ENCODE data around the gene HAUS1.
"Not testable (repeated sequence)": the region's sequence is repeated elsewhere in the genome, so short reads cannot be mapped to it uniquely, and the experiment has no call there.

Gene HAUS1

DNA sequence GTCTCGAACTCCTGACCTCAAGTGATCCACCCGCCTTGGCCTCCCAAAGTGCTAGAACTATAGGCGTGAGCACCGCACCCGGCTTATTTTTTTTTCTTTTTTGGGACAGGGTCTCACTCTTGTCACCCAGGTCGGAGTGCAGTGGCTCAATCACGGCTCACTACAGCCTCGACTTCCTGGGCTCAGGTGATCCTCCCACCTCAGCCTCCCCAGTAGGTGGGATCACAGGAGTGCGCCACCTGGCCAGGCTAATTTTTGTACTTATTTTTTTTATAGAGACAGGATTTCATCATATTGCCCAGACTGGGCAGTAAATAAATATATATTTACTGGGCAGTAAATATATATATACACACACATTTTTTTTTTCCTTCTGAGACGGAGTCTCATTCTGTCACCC, 8.7 kb upstream of the HAUS1 start:
- no peak for DNase-seq

DNA sequence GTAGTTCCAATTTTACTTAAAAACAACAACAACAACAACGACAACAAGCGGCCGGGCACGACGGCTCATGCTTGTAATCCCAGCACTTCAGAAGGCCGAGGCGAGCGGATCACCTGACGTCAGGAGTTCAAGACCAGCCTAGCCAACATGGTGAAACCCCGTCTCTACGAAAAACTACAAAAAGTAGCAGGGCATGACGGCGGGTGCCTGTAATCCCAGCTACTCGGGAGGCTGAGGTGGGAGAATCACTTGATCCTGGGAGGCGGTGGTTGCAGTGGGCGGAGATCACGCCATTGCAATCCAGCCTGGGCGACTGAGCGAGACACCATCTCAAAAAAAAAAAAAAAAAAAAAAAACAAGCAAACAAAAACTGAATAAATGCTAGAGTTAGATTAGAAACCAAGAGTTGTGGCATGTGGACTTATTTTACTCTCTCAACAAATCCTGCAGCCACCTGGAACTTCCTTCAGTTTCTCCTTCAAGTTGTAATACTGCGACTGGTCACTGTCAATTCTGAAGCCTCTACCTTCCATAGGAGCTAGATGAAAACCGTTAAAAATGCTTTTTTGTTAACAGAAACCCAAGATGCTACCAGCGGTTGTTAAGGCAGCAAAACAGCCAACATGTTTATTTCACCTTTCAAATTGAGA, 7.4 kb upstream of the HAUS1 start:
- no peak for DNase-seq

DNA sequence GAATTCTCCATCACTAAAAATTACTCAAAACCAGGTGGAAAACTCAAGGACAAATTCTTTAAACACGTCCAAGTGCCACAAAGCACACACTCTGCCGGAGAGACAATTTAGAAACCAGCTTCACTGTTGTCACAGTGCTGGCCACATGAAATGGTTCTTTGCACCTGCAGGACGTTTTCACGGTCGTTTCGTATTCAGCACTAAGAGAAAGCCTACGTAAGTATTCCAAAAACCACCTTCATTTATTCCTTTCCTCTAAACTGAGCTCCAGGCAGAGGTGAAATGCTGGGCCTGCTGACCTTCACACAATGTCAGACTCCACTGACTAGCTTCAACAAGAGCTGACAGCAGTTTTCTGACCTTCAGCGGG, 6.8 kb upstream of the HAUS1 start:
- no peak for DNase-seq

DNA sequence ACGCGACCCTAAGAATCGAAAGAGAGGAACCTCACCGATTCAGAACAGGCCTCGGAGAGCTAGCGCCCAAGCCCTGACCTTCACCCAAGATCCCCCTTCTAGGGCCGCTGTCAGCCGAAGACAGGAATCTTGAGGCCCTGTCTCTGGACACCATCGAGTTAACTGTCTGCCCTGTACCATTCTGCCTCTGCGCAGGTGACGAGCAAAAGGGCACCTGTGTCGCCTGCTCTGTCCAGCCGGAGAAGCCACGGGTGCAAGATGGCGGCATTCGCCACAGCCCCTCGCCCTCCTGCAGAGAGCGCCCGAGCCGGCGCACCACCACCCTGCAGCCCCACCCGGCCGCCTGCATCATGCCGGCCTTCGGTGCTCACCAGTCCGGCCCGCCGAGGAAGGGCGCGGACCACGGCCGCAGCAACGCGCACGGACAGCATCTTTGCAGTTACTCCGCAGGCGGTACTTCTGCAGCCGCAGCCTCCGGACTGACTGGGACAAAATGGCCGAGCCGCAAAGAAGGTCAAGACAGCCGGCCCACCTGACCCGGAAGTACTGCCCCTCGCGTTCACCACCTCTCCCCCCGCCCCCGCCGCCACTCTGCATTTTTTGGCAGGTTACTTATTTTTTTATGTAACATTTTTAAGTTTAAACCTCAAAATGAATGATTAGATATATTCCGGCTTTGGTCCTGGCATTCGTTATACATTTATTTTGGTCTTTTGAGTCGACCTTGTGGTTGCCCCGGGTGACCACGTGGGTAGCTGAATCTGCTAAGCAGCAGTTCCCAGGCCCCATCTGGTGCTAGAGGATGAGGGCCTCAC, 6.2 kb upstream of the HAUS1 start, which contains the start of gene ATP5F1A:
TSS of gene ATP5F1A (minus strand) at position 496 of the 815 bp plus-strand sequence. CDS start at position 431, 65 bp downstream.
- DNase-seq = peak; percentile 70

DNA sequence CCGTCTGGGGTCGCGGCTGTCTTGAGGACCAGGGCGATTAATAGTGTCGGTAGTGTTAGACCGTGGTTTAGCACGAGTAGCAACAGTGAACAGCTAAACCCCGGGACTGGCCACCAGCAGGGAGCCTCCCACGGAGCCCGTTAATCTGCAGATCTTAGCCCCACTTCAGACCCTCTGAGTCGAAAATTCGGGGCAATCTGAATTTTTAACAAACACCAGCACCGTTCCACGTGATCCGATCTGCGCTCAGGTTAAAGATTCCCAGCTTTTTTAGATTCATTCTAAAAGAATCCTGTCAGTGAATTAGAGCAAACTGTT, 5.6 kb upstream of the HAUS1 start:
- no peak for DNase-seq

DNA sequence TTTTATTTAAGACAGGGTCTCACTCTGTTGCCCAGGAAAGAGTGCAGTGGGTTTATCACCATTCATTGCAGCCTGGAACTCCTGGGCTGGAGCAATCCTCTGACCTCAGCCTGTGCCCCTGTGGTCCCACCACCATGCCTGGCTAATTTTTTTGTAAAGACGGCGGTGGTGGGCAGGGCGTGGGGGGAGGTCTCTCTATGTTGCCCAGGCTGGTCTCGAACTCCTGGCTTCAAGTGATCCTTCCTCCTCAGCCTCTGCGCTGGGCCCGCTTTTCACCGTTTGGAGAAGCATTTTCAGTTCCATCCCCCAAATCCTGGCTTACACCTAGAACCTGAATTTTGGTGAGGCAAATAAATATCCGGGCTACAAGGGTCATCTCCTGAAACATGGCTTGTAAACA, 4.7 kb upstream of the HAUS1 start:
- no peak for DNase-seq

DNA sequence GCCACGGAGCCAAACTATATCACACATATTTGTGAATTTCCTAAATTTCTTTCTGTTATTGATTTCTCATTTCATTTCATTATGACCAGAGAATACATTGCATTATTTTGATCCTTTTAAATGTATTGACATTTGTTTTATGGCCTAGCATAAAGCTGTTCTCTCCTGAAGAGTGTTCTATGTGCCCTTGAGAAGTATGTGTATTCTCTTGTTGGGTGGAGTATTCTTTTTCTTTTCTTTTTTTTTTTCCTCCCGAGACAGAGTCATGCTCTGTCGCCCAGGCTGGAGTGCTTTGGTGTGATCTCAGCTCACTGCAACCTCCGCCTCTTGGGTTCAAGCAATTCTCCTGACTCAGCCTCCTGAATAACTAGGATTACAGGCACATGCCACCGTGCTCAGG, 5.2 kb downstream of the HAUS1 start:
- no peak for DNase-seq

DNA sequence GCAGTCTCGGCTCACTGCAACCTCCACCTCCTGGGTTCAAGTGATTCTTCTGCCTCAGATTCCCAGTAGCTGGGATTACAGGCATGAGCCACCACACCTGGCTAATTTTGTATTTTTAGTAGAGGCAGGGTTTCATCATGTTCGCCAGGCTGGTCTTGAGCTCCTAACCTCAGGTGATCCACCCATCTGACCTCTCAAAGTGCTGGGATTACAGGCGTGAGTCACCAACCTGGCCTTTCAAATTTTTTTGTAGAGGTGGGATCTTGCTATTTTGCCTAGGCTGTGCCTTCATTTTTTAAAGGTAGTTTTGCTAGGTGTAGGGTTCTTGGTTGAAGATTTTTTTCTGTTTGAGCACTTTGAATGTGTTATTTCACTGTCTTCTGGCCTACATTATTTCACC, 6.2 kb downstream of the HAUS1 start:
- no peak for DNase-seq

DNA sequence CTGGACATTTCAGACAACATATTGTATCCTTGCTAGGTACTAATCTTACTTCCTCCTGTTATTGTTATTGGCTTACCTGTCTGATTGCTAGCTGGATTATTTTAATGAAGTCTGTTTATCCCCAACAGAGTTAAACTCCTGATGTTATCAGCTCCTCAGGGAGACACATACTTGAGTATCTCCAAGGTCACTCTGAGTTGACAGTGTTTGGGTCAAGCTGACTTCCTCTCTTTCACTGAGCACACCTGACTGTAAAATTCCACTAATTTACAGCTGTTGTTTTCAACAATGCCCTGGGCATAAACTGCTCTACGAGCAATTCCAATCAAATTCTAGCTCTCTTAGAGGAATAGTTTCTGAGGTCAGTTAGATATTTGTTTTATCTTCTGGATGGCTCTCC, 9.6 kb downstream of the HAUS1 start:
- DNase-seq = no peak

DNA sequence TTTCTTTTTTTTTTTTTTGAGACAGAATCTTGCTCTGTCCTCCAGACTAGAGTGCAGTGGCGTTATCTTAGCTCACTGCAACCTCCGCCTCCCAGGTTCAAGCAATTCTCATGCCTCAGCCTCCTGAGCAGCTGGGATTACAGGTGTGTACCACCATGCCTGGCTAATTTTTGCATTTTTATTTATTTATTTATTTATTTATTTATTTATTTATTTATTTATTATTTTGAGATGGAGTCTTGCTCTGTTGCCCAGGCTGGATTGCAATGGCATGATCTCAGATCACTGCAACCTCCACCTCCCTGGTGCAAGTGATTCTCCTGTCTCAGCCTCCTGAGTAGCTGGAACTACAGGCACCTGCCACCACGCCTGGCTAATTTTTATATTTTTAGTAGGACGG, 22.4 kb downstream of the HAUS1 start:
- DNase-seq = not testable (repeated sequence)

DNA sequence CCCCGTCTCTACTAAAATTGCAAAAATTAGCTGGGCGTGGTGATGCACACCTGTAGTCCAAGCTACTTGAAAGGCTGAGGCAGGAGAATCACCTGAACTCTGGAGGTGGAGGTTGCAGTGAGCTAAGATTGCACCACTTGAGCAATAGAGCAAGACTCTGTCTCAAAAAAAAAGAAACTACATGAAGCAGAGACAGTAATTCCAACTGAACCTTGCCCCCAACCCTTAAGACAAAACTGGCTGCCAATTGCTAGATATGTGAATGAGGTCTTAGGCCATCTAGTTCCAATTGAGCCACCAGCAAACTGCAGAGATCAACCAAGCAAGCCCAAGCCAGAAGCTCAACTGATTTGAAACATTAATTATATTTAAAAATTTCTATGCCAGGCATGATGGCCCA, 25.9 kb downstream of the HAUS1 start:
- no peak for DNase-seq

DNA sequence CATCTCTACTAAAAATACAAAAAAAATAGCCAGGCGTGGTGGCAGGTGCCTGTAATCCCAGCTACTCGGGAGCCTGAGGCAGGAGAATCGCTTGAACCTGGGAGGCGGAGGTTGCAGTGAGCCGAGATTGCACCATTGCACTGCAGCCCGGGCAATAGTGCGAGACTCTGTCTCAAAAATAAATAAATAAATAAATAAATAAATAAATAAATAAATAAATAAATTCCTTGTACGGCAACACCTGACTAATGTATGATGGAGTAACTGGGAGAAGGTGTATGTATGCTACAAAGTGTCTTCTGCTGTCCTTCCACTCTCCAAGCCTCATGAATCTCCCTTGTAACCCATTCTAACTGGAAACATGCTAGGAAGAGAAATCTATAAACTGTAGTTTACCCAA, 26.4 kb downstream of the HAUS1 start:
- DNase-seq = not testable (repeated sequence)

DNA sequence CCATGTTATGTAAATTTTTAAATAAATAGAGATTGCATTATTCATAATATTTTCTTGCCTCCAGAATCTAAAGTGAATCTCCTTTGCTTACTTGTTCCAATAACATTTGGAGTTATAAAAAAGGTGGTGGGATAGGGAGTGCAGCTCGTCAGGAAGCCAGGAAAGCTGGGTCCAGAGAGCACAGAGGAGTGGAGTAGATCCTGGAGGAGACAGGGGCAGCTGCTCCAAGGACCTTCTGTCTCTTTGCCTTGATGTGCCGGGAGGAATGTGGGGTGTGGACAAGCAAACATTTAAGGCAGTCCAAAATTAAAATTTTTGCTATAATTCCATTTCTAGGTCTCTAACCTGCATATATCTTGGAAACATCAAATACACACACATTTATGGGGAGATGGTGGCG, 29.3 kb downstream of the HAUS1 start:
- DNase-seq = no peak

DNA sequence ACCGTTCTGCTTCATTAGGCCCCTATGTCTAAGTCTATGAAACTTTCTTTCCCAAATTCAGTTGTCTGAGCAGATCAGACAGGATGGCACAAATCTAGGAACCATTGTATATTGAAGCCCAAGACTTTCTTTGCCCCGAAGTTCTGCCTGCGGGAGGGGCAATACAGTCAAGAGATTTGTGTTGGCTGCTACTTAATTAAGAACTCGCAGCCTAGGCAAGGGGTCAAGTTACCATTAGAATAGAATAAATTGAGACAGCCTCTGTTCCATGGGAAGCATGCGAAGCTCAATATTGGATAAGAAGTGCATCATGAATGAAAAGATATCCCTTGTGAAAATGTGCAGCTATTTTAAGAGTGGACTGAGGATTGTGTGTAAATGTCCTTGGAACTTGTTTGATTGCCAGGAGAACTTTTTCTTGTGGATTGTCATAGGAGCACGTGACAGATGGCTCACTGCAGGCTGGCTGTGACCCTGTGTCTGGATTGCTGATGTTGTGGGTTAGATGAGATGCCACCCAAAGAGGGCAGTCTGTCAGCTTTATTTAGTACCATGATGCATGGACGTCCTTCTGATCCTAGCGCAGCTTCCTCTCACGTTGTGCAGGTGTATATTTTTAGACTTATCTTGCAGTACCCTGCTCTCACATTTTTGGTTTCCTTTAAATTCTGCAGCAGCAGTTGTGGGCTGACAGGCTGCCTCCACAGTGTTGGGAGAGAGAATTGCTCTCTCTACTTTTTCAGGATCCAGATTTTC, 30.9 kb downstream of the HAUS1 start:
- DNase-seq = no peak

DNA sequence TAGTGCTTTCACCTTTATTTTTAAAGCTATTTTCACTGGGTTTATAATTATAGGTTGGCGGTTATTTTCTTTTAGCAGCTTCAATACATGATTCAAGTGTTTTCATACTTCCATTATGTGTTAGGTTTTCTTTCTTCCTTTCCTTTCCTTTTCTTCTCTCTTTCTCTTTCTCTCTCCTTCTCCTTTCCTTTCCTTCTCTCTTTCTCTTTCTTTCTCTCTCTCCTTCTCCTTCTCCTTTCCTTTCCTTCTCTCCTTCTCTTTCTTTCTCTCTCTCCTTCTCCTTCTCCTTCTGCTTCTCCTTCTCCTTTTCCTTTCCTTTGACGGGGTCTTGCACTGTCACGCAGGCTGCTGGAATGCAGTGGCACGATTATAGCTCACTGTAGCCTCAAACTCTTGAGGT, 36.0 kb downstream of the HAUS1 start:
- DNase-seq = no peak

DNA sequence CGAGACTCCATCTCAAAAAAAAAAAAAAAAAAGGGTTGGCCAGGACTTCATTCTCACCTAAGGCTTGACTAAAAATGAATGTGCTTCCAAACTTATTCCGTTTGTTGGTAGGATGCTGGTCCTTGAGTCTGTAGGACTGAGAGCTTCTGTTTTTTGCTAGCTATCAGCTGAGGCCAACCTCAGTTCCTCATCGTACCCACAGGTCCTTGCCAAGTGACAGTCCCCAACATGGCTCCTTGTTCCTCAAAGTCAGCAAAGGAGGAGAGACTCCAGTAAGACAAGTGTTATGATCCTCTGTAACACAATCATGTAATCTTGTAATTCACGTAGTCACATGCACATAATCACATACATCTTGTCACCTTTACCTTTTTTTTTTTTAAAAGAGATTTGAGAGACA, 37.0 kb downstream of the HAUS1 start:
- DNase-seq = no peak

DNA sequence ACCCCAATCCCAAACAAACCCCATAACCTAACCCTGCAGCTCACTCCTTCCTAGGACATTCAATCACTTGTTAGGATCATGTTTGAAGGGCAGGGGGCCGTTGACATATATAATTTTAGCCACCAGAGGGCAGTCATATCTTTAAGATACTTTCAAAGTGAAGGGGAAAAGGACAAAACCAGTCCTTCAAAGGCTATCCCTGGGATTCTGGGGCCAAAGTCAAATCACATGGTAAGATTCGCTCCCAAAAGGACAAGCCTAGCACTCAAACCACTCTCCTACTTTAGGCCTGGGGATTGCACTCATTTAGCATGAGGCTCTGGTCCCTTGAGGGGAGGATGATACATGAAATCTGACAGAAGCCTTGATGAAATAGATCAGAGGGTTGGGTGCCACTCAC, 44.6 kb downstream of the HAUS1 start:
- peak; percentile 8 for DNase-seq

DNA sequence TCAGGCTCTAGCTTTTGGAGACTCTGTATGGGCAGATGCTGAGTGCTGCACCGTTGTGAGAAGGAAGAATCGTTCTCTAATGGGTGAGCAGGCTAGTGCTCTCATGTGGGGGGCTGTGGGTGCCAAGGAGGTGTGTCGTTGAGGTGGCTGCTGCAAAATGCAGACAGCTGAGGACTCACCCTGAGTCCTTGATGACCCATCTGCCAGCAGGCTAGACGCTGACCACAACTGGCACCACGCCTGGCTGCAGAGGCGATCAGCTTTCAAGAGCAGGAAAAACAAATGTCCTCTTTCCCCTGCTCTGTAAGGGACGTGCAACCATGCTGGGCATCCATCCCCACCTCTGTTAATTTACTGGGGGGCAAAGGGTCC, 48.2 kb downstream of the HAUS1 start:
- no peak for DNase-seq

DNA sequence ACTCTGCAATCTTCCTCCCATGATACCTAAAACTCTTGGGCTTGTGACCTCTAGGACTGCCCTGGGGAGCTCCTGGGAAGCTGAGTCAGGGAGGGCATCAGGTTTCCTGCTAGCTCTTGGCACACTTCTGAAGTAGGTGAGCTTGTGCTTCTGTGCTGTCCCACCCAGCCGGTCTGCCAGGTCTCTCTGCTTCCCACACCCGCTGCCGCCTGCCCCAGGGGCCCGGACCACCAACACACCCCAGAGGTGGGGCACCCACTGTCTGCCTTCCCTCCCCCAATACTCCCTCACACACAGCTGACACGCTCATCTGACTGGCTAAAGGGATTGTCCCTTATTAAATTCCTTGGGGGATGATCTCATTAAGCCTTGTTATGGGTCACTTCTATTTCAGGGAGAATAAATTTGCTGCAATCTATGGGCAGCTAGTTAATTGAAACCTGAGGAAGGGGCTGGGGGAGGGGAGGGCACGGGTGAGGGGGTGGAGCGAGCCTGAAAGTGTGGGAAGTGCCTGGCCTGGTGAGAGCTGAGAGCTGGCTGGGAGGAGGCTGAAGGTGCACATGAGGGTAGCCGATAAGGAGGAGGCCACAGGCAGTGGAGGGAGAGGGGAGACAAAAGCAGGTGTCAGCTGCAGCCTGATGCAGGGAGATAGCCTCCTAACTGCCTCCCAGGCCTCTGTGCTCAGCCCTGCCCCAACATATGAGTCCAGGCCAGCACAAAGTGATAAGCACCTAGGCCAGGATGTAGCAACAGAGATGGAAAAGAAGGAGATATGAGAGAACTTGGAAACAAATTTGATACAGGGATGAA, 48.8 kb downstream of the HAUS1 start:
- no peak for DNase-seq

DNA sequence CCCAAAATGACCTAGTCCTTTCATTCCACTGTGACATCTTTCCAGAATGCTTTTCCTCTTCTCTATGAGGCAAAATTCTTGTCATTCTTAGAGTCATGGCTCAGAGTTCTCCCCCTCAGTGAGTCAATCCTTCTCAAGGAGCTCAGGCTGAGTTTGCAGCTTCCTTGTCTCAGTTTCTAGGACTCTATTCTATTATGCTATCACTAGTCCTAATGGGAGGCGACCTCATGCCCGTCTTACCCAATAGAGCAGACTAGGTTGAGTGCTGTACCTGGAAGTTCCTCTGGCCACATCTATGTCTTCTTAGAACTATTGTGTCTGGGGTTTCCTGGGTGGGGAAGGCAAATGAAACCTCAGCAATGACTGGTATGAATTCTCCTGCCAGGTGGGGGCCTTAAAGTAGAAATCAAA, 51.5 kb downstream of the HAUS1 start:
- DNase-seq = no peak

DNA sequence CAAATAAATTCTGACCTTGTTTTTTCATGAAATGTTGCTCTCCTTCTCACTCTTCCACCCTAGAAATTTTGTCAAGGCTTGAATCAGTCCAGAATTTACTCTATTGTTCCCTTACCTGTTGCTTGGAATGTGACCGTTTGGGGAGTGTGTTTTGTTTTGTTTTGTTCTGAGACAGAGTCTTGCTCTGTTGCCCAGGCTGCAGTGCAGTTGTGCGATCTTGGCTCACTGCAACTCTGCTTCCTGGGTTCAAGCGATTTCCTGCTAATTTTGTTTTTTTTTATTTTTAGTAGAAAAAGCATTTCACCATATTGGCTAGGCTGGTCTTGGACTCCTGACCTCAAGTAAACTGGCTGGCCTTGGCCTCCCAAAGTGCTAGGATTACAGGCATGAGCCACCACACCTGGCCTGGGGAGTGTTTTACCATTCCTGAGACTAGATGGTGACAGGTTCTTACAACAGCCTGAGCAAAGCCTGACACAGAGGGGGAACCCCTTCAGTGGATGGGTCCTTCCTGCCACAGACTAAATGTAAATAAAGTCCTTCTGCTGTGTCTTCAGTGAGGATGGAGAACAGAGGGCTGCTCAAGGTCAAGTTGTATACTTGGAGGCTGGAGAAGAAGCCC, 52.0 kb downstream of the HAUS1 start:
- no peak for DNase-seq

DNA sequence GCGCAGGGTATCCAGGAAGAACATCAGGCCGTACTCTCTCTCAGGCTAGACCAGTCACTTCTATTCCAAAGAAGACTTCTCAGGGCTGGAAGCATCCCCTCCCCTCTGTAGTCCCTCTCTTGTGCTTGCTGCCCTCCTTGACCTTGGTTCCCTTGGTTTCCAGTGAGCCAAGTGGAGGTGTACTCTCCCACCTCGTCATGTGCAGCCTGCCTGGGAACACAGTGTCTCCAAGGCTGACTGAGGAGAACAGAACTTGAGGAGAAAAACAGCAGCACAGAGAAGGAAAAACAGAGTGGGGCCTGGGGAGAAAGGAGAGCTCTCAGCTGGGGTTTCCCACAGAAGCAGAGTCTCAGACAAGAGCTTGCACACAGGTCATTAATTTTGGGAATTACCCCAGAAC, 52.7 kb downstream of the HAUS1 start:
- DNase-seq = no peak

DNA sequence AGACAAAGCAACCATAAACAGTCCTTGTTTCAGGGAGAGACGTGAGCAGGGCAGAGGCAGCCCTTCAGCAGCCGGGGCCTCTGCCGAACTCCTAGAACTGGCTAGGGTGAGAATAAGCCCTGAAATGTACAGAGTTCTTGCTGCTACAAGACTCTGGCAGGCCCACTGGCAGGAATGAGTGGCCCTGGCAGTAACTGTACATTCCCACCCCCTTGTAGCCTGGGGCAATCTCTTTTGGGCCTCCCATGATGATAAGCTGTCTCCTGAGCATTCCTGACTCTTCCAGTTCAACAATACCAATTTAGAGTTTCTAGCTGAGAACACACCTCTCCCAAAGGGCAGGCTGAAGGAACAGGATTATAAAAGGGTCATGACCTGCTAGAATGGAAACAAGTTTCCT, 54.3 kb downstream of the HAUS1 start:
- no peak for DNase-seq

All from effector CD8-positive, alpha-beta T cell (primary cell).